Activated CD8-positive, alpha-beta memory T cell treated with anti-CD3 and anti-CD28 coated beads for 48 hours (primary cell): ENCODE results near the gene SLC25A34.

Experiments
- DNase-seq, 3 experiments: peaks; one replicate each; pipeline ENCODE4 v3.0.0-alpha.2; 2020; ENCODE audit warnings: low read depth in 2 of 3, low spot score in 2 of 3

The SLC25A34 gene

GRCh38 chr1:15712168-15712567, 23.9 kb upstream of the SLC25A34 start:
- no peak for DNase-seq

DNA sequence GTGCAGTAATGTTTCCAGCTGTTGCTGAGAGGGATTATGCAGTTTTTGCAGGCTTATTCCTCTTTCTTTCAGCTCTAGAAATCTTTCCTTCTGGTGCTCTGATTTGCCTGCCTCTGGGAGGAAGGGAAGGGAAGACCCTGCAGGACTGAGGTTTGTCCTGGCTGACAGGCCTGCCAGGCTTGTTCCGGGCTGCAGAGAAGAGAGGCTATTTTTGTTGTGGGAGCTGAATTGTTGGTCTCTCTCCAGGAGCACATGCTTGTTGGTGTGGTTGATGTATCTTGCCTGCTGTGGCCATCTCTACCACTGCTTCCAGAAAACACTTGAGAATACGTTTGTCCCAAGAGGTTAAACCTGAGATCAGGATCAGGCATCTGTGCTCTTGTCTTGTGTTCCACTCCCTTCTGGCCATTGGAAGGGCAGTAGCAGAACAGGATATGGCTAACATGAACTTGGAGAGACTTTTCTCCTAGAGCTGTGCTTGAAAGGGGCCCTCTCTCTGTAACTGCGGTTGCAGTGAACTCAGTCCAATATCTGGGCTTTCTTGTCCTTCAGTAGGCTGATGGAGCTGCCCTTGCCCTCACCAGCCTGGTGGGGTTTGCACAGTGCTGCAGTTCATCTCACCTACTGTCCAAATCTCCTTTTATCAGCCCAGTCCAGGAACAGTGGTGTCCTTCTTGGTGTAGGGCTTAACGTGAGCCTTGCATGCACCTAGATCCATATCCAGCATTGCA, 21.5 kb upstream of the SLC25A34 start:
- DNase-seq: no peak

DNA sequence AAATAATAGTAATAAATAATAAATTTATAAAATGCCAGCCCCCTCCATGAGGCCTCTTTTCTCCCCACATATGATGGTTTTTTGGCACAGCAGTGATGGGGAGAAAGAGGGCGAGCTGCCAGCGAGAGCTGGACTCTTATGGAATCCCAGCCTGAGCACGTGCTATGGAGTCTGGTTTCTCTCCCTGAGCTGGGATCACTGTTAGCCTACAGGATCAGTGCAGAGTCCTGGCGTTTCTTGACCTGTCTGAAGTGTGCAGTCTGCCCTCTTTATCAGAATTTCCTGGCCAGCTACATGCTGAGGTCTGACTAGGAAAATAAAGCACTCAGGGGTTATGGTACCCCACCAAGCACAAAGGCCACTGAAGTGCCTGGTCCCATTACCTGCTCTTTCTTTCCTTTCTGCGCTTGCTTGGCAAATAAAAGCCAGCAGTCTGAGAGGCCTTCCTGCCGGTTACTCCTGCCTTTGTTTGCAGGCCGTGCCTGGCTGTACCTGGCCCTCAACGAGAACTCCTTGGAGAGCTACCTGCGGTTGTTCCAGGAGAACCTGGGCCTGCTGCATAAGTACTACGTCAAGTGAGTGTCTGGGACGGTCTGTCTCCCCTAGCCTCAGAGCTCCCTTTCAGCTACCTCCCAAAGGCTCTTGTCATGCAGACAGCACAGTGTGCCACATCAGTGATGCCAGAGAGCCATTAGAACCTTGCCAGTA, 18.5 kb upstream of the SLC25A34 start:
- DNase-seq: no peak

DNA sequence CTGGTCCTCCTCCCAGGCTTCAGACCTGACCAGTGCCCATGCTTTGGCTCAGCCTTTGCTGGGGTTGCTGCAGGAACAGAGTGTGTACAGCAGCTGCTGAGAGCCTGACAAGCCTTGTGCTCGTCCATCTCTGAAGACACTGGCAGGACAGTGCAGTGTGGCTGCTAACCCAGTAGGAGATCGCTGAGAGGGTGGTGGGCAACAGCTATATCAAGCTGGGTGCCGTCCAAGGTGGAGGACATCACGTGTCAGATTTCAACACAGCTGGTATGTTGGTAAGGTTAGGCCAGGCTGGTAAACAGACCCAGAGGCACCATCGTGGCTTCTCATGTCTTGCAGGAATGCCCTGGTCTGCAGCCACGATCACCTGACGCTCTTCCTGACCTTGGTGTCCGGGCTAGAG, 17.9 kb upstream of the SLC25A34 start:
- no peak for DNase-seq

- DNase-seq: no peak
These were observed 16.5 kb upstream of the SLC25A34 start for GRCh38 chr1:15719381-15720120.

DNA sequence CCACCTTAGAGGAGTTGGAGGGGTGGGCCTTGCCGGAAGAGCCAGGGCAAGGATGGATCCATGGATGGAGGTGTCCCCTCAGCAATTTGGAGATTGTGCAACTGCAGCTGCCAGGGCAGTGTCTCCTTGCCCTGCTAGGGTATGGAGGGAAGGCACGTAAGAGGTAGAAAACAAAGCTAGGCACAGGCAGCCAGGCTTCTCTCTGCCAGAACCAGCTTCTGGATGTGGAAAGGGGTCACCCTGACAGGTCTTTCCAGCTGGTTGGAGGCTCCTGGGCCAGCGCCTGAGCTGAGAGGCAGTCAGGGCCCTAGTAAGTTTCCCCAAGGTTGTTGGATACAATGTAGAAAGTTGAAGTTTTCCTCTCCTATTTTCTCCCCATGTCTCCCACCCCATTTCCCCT, 15.2 kb upstream of the SLC25A34 start:
- no peak for DNase-seq

GRCh38 chr1:15722411-15722810, 13.6 kb upstream of the SLC25A34 start:
- no peak for DNase-seq

GRCh38 chr1:15722836-15723532, 13.1 kb upstream of the SLC25A34 start:
- DNase-seq: no peak

- no peak for DNase-seq
These were observed 12.3 kb upstream of the SLC25A34 start for GRCh38 chr1:15723631-15724246.

DNA sequence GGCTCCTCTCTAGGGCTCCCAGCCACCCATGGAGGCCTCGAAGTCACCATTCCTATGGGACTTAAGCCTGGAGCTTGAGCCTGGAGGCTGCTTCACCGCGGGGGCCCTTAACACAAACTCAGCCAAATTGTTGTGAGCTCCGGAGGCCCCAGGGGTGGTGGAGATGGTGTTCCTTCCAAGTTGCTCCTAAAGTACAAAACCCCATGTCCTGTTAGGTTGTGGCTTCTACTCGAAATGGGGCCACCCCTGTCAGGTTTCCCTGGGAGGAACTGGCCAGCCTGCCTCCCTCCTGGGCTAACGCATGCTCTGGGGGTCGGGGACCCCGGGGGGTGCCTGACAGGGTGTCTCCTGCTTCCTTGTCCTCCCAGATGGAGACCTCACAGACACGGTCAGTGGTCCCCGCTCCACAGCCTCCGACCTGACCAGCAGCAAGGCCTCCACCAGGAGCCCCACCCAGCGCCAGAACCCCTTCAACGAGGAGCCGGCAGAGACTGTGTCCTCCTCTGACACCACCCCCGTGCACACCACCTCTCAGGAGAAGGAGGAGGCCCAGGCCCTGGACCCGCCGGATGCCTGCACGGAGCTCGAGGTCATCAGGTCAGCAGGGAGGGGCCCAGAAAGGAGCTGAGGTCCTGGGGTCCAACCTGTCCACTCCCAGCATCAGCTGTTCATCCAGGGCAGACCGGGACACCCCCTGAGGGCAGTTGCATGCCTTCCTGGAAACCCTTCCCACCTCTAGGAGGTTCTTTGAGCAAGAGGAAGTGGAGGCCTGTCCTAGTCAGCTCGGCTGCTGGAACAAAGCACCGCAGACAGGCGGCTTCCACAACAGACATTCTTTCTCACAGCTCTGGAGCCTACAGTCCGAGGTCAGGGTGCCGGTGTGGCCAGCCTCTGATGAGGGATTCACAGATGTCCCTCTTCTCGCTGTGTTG, 10.8 kb upstream of the SLC25A34 start:
- DNase-seq: no peak

DNA sequence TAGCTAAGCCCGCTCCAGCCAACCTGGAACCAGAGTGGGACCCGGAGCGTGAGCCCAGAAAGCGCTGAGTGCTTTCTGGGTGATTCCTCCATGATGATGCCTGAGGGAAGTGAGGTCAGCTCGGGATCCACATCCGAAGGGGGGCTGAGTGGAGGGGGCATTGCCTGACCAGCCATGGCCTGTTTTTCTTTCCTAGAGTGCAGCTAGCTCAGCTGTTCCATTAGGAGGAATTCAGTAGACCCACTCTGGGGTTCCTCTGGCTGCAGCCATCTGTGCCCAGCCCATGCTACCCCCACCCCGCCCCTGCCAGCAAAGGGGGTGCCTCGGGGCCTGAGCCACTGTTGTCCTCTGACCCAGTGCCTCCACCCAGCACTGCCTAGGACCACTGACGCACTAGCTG, 9.6 kb upstream of the SLC25A34 start:
- DNase-seq: no peak

DNA sequence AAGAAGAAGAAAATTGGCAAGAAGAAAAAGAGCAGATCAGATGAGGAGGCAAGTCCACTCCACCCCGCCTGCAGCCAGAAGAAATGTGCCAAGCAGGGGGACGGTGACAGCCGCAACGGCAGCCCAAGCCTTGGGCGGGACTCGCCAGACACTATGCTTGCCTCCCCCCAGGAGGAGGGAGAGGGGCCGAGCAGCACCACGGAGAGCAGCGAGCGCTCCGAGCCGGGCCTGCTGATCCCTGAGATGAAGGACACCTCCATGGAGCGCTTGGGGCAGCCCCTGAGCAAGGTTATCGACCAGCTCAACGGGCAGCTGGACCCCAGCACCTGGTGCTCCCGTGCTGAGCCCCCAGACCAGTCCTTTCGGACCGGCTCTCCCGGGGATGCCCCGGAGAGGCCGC, 9.0 kb upstream of the SLC25A34 start:
- no peak for DNase-seq

DNA sequence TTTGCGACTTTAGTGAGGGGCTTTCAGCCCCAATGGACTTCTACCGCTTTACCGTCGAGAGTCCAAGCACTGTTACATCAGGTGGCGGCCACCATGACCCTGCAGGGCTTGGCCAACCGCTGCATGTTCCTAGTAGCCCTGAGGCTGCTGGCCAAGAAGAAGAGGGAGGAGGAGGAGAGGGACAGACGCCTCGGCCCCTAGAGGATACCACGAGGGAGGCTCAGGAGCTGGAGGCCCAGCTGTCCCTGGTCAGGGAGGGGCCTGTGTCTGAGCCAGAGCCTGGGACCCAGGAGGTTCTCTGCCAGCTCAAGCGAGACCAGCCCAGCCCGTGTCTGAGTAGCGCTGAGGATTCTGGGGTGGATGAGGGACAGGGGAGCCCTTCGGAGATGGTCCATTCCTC, 8.6 kb upstream of the SLC25A34 start:
- no peak for DNase-seq

- DNase-seq: no peak
These were observed 8.1 kb upstream of the SLC25A34 start for GRCh38 chr1:15727866-15728534.

- DNase-seq: no peak
These were observed 7.0 kb upstream of the SLC25A34 start for GRCh38 chr1:15728937-15729657.

DNA sequence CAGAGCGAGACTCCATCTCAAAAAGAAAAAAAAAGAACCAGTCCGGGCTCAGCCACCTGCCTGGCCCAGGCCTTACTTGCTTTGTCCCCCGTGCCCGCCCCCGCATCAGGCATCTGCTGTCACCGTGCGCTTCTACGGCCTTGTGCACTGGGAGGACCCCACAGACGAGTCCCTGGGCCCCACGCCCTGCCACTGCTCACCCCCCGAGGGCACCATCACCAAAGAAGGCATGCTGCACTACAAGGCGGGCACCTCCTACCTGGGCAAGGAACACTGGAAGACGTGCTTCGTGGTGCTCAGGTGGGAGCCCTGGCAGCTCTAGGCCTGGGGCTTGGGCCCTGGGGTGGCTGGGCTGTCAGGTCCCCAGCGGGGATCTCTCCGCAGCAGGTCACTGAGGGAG, 5.6 kb upstream of the SLC25A34 start:
- no peak for DNase-seq

DNA sequence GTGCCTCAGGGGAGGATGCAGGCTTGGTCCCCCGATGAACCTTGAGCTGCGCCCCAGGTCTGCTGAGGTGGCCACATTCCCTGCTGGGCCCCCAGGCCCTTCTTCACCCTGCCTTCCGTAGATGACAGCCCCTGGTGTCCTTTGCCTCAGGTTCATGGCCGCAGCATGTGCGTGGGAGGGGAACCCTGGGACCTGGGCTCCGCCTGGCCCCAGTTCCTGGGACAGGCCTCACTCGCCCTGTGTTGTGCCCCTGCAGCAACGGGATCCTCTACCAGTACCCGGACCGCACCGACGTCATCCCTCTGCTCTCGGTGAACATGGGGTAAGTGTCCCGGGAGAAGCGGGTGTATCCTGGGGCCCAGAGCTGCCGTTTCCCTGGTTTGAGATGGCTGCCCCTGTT, 5.1 kb upstream of the SLC25A34 start:
- DNase-seq: no peak

- DNase-seq: no peak
These were observed 4.0 kb upstream of the SLC25A34 start for GRCh38 chr1:15731735-15732685.
